AG10803 (cell line): Measurements from ENCODE around the gene MAPK1.
"Not testable (repeated sequence)": the region's sequence is repeated elsewhere in the genome, so short reads cannot be mapped to it uniquely, and the experiment has no call there.

Experiments
- DNase-seq: peaks from one replicate; pipeline ENCODE4 v3.0.0; 2010; ENCODE audit warnings: low read depth
- H3K4me3 ChIP-seq: 2 replicates; pipeline ENCODE4 v1.5.1; 2011; ENCODE audit warnings: mild to moderate bottlenecking, low read length, control low read depth
- CTCF ChIP-seq: conservative IDR thresholded peaks from 2 replicates; pipeline ENCODE4 v1.5.1; 2011; ENCODE audit warnings: mild to moderate bottlenecking, low read length, control low read depth, inconsistent platforms

Gene MAPK1

GRCh38 chr22:21752276-21752675, 115.2 kb downstream of the MAPK1 start:
- no peak for DNase-seq
- no peak for TF ChIP-seq CTCF
- H3K4me3 ChIP-seq, result no peak overlapping the region

DNA sequence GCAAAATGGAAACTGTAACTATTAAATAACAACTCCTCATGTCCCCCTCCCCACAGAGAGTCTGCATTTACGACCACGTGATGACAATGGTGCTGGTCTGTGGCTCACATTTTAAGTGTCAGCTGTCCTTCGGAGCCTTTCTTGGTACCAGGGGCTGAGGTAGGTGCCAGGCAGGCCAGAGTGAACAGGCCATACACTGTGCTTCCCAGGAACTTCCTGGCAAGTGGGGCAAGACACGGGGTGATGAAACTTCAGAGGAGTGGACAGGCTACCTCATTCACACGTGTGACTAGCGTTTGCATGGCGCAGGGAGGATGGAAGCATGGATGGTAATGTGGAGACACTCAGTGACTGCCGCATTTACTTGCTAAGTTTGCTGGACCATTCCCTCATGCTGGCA, 121.5 kb downstream of the MAPK1 start:
- H3K4me3 ChIP-seq, result no peak overlapping the region
- DNase-seq, result no peak
- no peak for TF ChIP-seq CTCF

- not testable (repeated sequence) for H3K4me3 ChIP-seq
- peak; percentile 29 for DNase-seq
Measured at GRCh38 chr22:21744917-21745316, 122.5 kb downstream of the MAPK1 start.

DNA sequence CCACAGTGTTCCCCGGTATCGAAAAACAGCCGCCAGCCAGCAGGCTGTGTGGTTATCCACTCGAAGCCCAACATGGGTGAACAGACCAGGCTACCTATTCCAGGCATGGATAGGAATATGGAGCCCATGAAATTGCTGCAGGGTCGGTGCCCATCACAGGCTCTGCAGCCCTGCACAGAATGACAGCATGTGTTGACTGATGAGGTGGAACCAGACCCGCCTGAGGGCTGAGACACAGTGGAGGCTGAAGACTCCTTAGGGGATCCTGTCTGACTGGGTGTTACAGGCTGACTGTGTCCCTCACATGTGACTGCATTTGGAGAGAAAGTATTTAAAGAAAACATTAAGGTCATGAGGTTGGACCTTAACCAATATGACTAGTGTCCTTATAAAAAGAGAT, 125.7 kb downstream of the MAPK1 start:
- H3K4me3 ChIP-seq, result no peak overlapping the region
- DNase-seq, result no peak
- TF ChIP-seq CTCF, result no peak

- no peak for TF ChIP-seq CTCF
Measured at GRCh38 chr22:21741059-21741458, 126.4 kb downstream of the MAPK1 start.

DNA sequence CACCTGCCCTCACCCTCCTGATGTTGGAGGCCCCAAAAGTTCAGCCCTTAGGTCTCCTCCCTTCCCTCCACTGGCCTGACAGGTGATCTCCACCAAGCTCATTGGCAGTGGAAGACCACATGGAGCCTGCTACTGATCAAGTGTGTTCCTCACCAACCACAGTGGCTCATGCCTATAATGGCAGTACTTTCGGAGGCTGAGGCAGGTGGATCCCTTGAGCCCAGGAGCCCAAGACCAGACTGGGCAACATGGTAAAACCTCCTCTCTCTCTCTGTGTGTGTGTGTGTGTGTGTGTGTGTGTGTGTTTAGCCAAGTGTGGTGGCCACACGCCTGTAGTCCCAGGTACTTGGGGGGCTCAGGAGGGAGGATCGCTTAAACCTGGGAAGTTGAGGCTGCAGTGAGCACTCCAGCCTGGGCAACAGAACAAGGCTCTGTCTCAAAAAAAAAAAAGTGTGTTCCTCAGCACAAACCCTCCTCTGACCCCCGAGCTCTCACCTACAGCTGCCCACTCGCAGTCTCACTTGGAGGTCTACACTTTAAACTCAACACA, 127.5 kb downstream of the MAPK1 start:
- no peak overlapping the region for H3K4me3 ChIP-seq
- TF ChIP-seq CTCF, result no peak
- DNase-seq, result no peak

More at GRCh38 chr22:21741059-21741458, 126.4 kb downstream of the MAPK1 start:
- H3K4me3 ChIP-seq, result no peak overlapping the region
- DNase-seq, result no peak

- no peak for DNase-seq
- no peak for TF ChIP-seq CTCF
- no peak overlapping the region for H3K4me3 ChIP-seq
Measured at GRCh38 chr22:21738966-21739365, 128.5 kb downstream of the MAPK1 start.

- DNase-seq, result no peak
- no peak for TF ChIP-seq CTCF
- H3K4me3 ChIP-seq, result no peak overlapping the region
Measured at GRCh38 chr22:21738081-21738480, 129.4 kb downstream of the MAPK1 start.
